Ovary (tissue), 3 donors: Measurements from ENCODE around the gene EFCAB6.

ENCODE experiments used
- CTCF ChIP-seq, 3 donors: fragments of 450-650 bp in 2 of 3; fragments of 200-600 bp in 1 of 3; IDR thresholded peaks; one replicate each; pipeline versions ENCODE4 v1.5.1 to v1.8.0; 2016 to 2022; ENCODE audit warnings: antibody characterized with exemption in 3 of 3, mild to moderate bottlenecking in 1 of 3
- EP300 ChIP-seq: sonication (generic); formaldehyde crosslinking; IDR thresholded peaks from one replicate; pipeline ENCODE4 v1.6.1; 2017; ENCODE audit warnings: antibody characterized with exemption
- POLR2A ChIP-seq: fragments of 450-650 bp; IDR thresholded peaks from one replicate; pipeline ENCODE4 v1.6.1; 2017; ENCODE audit warnings: antibody characterized with exemption, mild to moderate bottlenecking, moderate library complexity
- donor health status: DM: no; HTN: no; CAD: no.

DNA sequence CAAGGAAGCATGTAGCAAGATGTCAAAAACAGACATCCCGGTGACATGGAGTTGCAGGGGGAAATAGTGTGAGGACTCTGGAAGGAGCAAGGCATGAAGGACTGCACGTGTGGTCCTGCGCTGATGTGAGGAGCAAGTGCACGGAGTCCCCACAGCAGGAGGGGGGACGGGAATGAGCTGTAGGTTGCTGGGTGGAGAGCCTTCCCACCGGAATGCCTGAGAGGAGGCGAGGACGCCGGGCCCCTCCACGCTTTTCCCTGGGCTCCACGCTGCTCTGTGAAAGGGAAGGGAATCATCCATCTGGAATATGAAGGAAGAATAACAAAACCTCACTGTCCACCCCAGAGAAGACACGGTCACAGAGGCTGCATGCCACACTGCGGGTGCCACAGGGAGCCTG lies 23.6 kb upstream of the EFCAB6 start:
- no peak for TF ChIP-seq POLR2A
- no peak for TF ChIP-seq CTCF (IDR thresholded peaks at IDR 0.05)
- TF ChIP-seq EP300 = no peak
